ENCODE data around the gene FAM114A2.
A peak's percentile ranks its signal among the peaks of the same experiment; 100 is the strongest.

Gene FAM114A2

DNA sequence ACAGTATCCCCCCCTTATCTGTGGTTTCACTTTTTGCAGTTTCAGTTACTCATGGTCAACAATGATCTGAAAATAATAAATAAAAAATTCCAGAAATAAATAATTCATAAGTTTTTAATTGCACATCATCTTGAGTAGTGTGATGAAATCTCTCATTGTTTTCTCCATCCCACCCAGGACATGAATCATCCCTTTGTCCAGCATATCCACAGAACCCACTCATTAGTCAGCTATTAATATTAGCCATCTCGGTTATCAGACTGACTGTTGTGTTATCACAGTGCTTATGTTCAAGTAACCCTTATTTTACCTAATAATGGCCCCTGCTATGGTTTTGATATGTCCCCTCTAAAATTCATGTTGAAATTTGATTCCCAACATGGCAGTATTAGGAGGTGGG lies 40.7 kb downstream of the FAM114A2 start:
- no peaks in the 10 kb centered on the region for H3K4me1 ChIP-seq
- no peaks in the 10 kb centered on the region for H3K9me3 ChIP-seq
- DNase-seq (ENCODE audit: low spot score in 2 of 2), result no peak
- no peak overlapping the region for H3K4me3 ChIP-seq
- H3K27me3 ChIP-seq (ENCODE audit: low read depth), result no peaks in the 10 kb centered on the region
- in situ Hi-C loops (cut with MboI; ENCODE audit: low sequenced_read_pairs), result loop anchor here (25.0 kb wide), 1 partner anchor 614 kb away; no protein-coding TSS in a partner anchor
- H3K36me3 ChIP-seq (replicated peaks), result peaks cover 4% of the 10 kb centered on the region; the same call in 1 of the 2 replicates

DNA sequence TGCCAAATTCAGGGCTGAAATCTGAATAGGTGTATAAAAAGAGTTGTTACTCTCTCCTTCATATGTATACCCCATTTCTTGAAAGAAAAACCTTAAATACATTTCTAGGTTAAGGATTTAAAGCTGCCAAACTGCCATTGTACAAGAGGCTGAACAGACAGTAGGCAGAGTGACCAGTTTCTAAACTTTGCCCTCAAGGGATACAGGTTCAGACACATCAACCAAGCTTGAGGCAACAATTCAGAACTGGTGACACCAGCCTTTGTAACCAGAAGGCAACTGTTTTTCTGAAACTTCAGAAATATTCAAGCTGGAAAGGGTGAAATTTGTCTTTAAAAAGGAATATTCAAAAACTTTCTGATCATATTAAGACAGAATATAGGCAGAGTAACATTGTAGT lies 47.5 kb downstream of the FAM114A2 start:
- Histone ChIP-seq H3K4me3 (no peak overlapping the region), H3K36me3 (replicated peaks) (0 out of 2 replicates have a peak, but pooled peaks cover 4% of the 10 kb centered on the region), H3K27me3 (ENCODE audit: low read depth) (no peaks in the 10 kb centered on the region), H3K9me3 (no peaks in the 10 kb centered on the region), H3K4me1 (no peaks in the 10 kb centered on the region)
- in situ Hi-C loops (cut with MboI; ENCODE audit: low sequenced_read_pairs), result loop anchor here (25.0 kb wide), 1 partner anchor 621 kb away; no protein-coding TSS in a partner anchor
- no peak for DNase-seq (ENCODE audit: low spot score in 2 of 2)

DNA sequence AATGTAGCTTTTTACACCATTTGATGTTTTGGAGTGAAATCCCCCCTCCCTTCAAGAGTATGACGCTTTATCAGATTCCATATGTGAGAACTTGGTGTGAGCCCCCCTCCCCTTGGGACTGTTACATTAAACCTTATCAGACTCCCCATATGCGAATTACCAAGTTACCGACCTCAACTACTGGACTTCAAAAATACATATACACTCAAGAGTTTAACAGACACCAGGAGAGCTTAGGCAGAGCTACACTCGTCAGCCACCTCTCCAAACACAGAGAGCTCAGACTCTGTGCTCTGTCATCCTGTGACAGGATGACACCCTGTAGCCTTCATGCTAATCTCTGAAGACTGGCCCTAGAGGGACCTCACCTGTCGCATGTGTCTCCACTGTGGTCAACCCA lies 50.2 kb downstream of the FAM114A2 start:
- no peaks in the 10 kb centered on the region for H3K9me3 ChIP-seq
- no peaks in the 10 kb centered on the region; the same call in 1 of the 2 replicates for H3K4me1 ChIP-seq
- DNase-seq (ENCODE audit: low spot score in 2 of 2), result no peak
- no peaks in the 10 kb centered on the region for H3K27me3 ChIP-seq (ENCODE audit: low read depth)
- in situ Hi-C loops (cut with MboI; ENCODE audit: low sequenced_read_pairs), result loop anchor here (10.0 to 25.0 kb wide), 2 partner anchors 416 to 624 kb away; no protein-coding TSS in a partner anchor
- H3K4me3 ChIP-seq, result no peak overlapping the region
- no peaks in the 10 kb centered on the region for H3K36me3 ChIP-seq (replicated peaks)

DNA sequence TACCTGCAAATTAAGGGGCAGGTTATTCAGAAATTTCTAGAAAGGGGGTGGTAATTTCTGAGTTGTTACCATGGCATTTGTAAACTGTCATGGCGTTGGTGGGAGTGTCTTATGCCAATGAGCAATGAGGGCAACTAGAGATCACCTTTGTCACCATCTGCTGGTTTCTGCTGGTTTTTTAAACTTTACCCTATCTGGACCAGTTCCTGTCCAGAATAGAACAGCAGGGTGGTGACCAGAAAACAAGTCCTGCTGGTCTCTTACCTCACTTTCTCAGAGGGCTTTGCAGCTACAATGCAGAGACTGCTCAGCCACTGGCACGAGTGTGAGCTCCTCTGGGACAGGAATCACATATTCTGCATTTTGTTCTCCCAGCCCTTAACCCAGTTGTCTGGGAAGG lies 51.4 kb downstream of the FAM114A2 start:
- Histone ChIP-seq H3K4me1 (no peaks in the 10 kb centered on the region; the same call in 1 of the 2 replicates), H3K4me3 (no peak overlapping the region), H3K27me3 (ENCODE audit: low read depth) (peaks cover 2% of the 10 kb centered on the region; the same call in 1 of the 2 replicates), H3K36me3 (replicated peaks) (no peaks in the 10 kb centered on the region), H3K9me3 (no peaks in the 10 kb centered on the region)
- in situ Hi-C loops (cut with MboI; ENCODE audit: low sequenced_read_pairs), result loop anchor here (10.0 to 25.0 kb wide), 2 partner anchors 418 to 625 kb away; no protein-coding TSS in a partner anchor
- DNase-seq (ENCODE audit: low spot score in 2 of 2), result no peak

DNA sequence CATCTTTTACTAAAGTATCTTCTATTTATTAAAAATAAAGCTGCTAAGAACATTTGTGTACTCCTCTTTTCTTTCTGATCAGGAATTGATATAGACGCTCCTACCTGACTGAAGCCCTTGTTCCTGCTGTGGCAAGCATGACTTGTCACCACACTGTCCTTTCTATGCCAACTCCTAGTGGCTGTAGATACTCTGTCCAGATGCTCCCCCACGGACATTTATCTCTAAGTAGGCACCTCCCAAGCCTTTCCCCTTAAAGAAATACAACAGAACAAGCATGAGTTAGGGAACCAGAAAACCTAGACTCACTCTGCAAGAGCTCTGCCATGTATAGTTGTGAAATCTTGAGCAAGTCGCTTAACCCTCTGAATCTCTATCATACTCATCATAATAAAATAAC lies 53.2 kb downstream of the FAM114A2 start:
- H3K4me3 ChIP-seq, result no peak overlapping the region
- H3K4me1 ChIP-seq, result no peaks in the 10 kb centered on the region; the same call in 1 of the 2 replicates
- H3K36me3 ChIP-seq (replicated peaks), result no peaks in the 10 kb centered on the region
- DNase-seq (ENCODE audit: low spot score in 2 of 2), result no peak
- H3K9me3 ChIP-seq, result no peaks in the 10 kb centered on the region
- peaks cover 2% of the 10 kb centered on the region; the same call in 1 of the 2 replicates for H3K27me3 ChIP-seq (ENCODE audit: low read depth)
- in situ Hi-C loops (cut with MboI; ENCODE audit: low sequenced_read_pairs), result loop anchor here (10.0 to 25.0 kb wide), 2 partner anchors 419 to 627 kb away; no protein-coding TSS in a partner anchor

DNA sequence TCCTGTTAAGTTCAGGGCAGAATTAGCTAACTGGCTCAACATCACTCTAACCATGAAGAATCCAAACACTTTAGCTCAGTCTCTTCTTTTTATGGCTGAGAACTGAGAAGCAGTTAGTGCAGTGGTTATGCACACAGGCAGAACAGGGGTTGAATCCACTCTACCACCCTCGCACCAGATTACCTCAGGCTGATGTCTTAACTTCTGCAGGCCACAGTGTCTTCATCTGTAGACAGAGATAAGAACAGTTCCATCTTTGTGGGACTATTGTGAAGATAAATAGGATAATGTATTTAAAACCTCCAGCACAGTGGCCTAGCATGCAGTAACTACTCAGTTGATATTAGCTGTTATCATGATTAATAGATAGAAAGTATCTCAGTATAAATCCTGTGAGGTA lies 54.8 kb downstream of the FAM114A2 start:
- no peaks in the 10 kb centered on the region for H3K36me3 ChIP-seq (replicated peaks)
- H3K4me1 ChIP-seq, result no peaks in the 10 kb centered on the region; the same call in 1 of the 2 replicates
- in situ Hi-C loops (cut with MboI; ENCODE audit: low sequenced_read_pairs), result loop anchor here (10.0 to 25.0 kb wide), 2 partner anchors 421 to 628 kb away; no protein-coding TSS in a partner anchor
- no peak for DNase-seq (ENCODE audit: low spot score in 2 of 2)
- no peaks in the 10 kb centered on the region for H3K9me3 ChIP-seq
- peaks cover 6% of the 10 kb centered on the region; the same call in 1 of the 2 replicates for H3K27me3 ChIP-seq (ENCODE audit: low read depth)
- H3K4me3 ChIP-seq, result no peak overlapping the region

DNA sequence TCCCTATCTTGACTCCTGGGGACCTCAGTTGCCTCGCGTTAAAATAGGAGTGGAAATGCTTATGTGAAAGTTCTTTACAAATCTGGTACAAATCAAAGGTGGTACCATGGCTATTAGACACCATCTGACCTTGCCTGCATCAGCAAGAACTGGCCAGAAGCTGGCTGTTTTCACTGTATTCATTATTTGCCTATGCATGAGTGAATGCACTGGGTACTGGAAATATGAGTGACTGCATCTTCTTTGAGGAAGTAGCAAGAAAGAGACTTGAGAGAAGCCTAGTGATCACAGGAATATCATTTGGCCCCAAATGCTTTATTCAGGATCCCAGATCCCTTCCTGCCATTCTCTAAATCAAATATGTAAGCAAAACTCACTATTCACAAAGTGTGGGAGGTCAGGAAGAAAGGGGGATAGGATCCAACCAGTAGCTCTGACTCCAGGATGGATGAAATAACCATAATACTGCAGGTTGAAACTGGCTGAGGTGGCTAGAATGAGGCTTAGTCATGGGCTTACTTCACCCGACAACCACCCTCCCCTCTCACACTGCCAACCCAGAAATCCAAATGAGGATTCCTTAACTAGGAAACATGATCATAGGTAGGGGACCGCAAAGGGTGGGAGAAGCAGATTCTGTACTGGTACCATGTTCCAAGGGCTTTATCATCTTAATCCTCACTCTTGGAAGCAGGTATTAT lies 56.7 kb downstream of the FAM114A2 start:
- peaks cover 9% of the 10 kb centered on the region; the same call in 1 of the 2 replicates for H3K27me3 ChIP-seq (ENCODE audit: low read depth)
- H3K36me3 ChIP-seq (replicated peaks), result no peaks in the 10 kb centered on the region
- H3K4me3 ChIP-seq, result no peak overlapping the region
- DNase-seq (ENCODE audit: low spot score in 2 of 2), result no peak
- H3K9me3 ChIP-seq, result no peaks in the 10 kb centered on the region
- in situ Hi-C loops (cut with MboI; ENCODE audit: low sequenced_read_pairs), result loop anchor here (10.0 to 25.0 kb wide), 2 partner anchors 423 to 630 kb away; no protein-coding TSS in a partner anchor
- H3K4me1 ChIP-seq, result no peaks in the 10 kb centered on the region; the same call in 1 of the 2 replicates

DNA sequence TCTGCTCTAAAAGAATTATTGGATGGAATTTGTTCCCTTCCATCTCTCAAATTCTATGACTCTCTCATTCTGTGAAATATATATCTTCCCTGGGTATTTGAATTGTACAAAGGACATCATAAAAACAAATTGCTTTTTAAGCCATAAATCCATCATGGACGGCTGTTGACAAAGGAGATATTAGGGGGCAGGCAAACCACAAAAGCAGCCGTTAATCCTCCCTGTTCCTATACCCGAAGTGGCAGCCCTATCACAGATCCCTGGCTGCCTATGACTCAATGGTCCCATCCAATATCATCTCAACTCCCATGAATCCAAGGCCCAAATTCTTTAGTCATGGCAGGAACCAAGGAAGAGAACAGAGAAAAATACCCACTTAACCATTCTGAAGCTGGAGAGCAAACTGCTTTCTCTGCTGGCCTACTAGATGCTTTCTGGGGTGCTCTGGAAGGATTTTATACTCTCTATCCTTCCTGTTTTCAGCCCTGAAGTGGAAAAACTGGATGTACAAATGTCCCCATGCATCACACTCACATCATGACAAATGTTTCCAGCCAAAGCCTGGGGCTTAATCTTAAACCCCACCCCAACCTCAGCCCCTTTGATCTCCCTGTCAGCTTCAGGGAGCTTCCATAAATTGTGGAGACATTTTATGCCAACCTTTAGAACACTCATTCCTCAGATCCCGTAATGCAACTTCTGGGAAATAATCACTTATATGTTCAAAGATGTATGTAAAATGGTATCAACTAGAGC lies 59.5 kb downstream of the FAM114A2 start:
- Histone ChIP-seq H3K27me3 (ENCODE audit: low read depth) (peaks cover 16% of the 10 kb centered on the region; the same call in 1 of the 2 replicates), H3K9me3 (no peaks in the 10 kb centered on the region), H3K4me3 (no peak overlapping the region), H3K4me1 (no peaks in the 10 kb centered on the region), H3K36me3 (replicated peaks) (no peaks in the 10 kb centered on the region)
- in situ Hi-C loops (cut with MboI; ENCODE audit: low sequenced_read_pairs), result loop anchor here (25.0 kb wide), 1 partner anchor 633 kb away; no protein-coding TSS in a partner anchor
- peak in 1 of 2 experiments; percentile 20 for DNase-seq (ENCODE audit: low spot score in 2 of 2)

DNA sequence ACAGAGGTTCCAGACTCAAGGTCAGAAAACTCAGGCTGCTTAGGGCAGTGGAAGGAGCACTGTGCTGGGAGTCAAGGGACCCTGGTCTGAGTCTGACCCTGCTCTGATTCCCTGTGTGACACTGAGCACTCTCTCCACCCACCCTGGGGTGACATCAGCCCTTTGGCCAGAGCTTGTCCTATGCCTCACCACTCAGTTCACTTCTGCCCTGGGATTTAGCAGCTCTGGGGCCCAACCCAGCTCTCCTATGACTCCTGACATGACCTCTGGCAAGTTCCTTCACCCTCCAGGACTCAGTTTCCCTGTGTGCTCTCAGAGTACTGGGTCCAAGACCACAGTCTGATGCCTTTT lies 63.9 kb downstream of the FAM114A2 start:
- H3K9me3 ChIP-seq, result no peaks in the 10 kb centered on the region
- no peaks in the 10 kb centered on the region for H3K36me3 ChIP-seq (replicated peaks)
- peaks cover 11% of the 10 kb centered on the region; the same call in 1 of the 2 replicates for H3K27me3 ChIP-seq (ENCODE audit: low read depth)
- in situ Hi-C loops (cut with MboI; ENCODE audit: low sequenced_read_pairs), result loop anchor here (25.0 kb wide), 1 partner anchor 638 kb away; no protein-coding TSS in a partner anchor
- DNase-seq (ENCODE audit: low spot score in 2 of 2), result no peak
- H3K4me3 ChIP-seq, result no peak overlapping the region
- H3K4me1 ChIP-seq, result no peaks in the 10 kb centered on the region

DNA sequence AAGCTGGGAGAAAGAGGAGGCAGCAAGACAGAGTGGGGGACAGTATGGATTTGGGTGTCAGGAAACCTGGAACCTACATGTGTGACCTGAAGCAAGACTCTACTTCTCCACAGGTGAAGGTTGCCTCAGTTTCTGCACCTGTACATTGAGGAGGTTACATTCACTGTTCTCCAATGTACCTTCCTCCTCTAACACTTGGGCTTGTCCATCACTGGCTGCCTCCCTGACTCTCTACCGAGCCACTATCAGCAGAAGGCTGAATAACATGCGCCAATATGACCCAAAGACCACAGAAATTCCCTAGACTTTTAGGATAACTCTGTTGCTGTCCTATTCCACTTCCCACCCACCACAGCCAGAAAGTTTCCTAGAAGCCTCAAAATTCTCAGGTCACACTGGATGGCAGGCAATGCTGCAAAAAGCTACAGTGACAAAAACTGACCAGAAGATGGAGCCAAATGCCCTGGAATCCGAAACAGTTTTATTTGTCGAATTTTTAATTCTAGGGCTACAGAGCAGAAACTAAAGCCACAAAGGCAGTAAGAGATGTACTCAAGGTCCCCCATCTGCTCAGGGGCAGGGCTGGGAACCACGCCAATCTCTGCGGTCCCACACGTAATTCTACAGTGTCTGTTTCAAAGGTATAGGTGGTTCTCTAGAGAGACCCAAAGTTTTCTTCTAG lies 64.4 kb downstream of the FAM114A2 start:
- DNase-seq (ENCODE audit: low spot score in 2 of 2), result peak; percentile 29 to 54
- Histone ChIP-seq H3K4me1 (no peaks in the 10 kb centered on the region), H3K9me3 (no peaks in the 10 kb centered on the region), H3K27me3 (ENCODE audit: low read depth) (peaks cover 11% of the 10 kb centered on the region; the same call in 1 of the 2 replicates), H3K36me3 (replicated peaks) (no peaks in the 10 kb centered on the region), H3K4me3 (no peak overlapping the region)
- in situ Hi-C loops (cut with MboI; ENCODE audit: low sequenced_read_pairs), result no loop called here

DNA sequence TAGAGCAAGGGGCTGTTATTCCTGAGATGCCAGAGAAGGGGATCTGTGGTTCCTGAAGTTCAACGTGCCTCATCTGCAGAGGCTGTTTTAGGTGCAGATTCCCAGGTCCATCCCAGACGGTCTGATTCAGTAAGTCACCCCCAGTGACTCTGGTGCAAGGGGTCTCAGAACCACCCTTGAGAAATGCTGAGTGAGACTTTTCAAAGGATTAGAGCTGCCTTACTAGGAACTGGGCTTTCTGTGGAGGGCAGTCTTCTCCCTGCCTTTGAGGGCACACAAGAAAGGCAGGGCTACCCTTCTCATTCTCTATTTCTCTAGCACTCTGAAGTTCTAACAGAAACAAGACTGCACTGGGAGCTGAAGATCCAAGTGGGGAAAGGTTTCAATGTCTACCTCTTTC lies 66.5 kb downstream of the FAM114A2 start:
- no peaks in the 10 kb centered on the region for H3K9me3 ChIP-seq
- H3K36me3 ChIP-seq (replicated peaks), result no peaks in the 10 kb centered on the region
- DNase-seq (ENCODE audit: low spot score in 2 of 2), result no peak
- no peak overlapping the region for H3K4me3 ChIP-seq
- H3K4me1 ChIP-seq, result no peaks in the 10 kb centered on the region
- H3K27me3 ChIP-seq (ENCODE audit: low read depth), result peaks cover 9% of the 10 kb centered on the region; the same call in 1 of the 2 replicates
- in situ Hi-C loops (cut with MboI; ENCODE audit: low sequenced_read_pairs), result no loop called here

DNA sequence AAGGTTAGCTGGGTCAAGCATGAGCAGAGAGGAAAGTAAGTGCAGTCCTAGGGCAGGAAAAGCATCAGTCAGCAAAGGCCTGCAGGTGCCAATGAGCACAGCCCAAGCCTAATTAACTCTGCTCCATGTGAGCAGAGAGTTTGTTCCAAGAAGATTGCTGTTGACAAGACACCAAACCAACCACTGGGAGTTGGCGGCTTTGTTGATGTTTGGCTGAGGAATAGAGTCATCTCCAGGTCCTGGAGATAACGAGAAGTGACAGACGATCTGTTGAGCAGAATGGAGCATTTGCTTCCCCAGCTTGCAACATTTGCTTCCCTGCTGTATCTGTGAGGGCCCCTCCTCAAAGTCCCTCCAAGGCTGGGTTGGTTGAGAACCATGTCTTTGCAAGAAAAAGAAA lies 68.2 kb downstream of the FAM114A2 start:
- Histone ChIP-seq H3K9me3 (no peaks in the 10 kb centered on the region), H3K4me3 (no peak overlapping the region), H3K27me3 (ENCODE audit: low read depth) (0 out of 2 replicates have a peak, but pooled peaks cover 2% of the 10 kb centered on the region), H3K36me3 (replicated peaks) (no peaks in the 10 kb centered on the region), H3K4me1 (no peaks in the 10 kb centered on the region)
- in situ Hi-C loops (cut with MboI; ENCODE audit: low sequenced_read_pairs), result no loop called here
- no peak for DNase-seq (ENCODE audit: low spot score in 2 of 2)

DNA sequence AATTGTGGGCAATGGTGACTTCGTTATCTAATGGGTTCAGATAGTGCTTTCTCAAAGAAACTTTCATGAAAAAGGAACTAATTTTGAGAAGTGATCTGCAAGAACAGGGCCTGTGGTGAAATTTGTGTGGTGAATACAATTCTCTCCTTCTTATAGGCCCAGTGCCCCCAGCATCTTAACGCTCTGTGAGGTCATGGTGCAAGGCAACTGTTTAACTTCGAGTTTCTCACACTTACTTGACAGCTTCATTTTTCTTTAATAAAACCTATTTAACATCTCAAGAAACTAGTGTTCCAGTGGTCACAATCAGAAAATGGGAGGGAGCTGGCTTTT lies 69.2 kb downstream of the FAM114A2 start:
- DNase-seq (ENCODE audit: low spot score in 2 of 2), result no peak
- in situ Hi-C loops (cut with MboI; ENCODE audit: low sequenced_read_pairs), result loop anchor here (10.0 kb wide), 1 partner anchor 1445 kb away; no protein-coding TSS in a partner anchor

More for the DNA sequence above, 69.2 kb downstream of the FAM114A2 start:
- H3K4me1 ChIP-seq, result no peaks in the 10 kb centered on the region
- H3K36me3 ChIP-seq (replicated peaks), result no peaks in the 10 kb centered on the region
- H3K4me3 ChIP-seq, result no peak overlapping the region
- H3K9me3 ChIP-seq, result no peaks in the 10 kb centered on the region
- no peaks in the 10 kb centered on the region for H3K27me3 ChIP-seq (ENCODE audit: low read depth)

Measured in HAP-1 (cell line).